Islet of Langerhans (tissue), 1 donor: ENCODE data around the gene BNC2.
"Not testable (repeated sequence)": the region's sequence is repeated elsewhere in the genome, so short reads cannot be mapped to it uniquely, and the experiment has no call there.

Experiments
- FAIRE-seq: peaks from one replicate; lab custom pipeline; 2011; peaks lifted over from hg19 to GRCh38; lab: Jason Lieb, UNC

The BNC2 gene

DNA sequence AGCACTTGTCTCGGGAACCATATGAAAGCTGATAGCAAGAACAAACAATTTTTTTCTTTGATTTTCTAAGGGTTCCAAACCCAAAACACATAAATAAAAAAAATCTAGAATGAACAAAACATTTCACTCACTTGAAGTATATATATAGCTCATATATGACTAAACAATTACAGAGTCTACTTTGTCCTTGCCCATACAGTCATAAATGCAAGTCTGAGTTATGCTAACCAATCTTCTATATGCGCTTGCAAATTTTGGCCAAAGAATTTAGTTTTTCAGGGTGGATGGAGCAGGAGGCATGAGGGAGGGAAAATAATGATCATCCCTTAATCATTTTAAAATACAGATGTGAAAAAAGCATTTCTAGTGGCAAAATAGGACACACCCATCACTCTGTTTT lies 370.1 kb downstream of the BNC2 start:
- FAIRE-seq, result no peak

DNA sequence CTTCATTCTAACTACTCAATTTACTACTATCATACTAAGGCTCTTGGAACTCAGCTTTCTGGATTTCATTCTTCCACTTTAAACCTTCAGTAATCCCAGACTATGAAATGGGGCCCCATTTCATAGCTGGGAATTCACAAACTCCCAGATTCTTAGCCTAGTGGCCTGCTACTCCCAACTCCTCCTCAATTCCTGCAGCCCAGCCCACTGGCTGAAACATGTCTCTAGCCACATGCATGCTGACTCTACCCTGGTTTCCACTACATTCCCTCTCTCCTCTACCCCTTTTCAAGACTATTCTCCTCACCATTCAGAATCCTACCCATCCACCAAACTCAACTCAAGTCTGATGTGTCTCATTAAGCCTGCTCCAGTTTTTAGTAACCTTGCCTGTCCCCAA lies 370.6 kb downstream of the BNC2 start:
- no peak for FAIRE-seq

- FAIRE-seq, result no peak
Measured at GRCh38 chr9:16496908-16497307, 373.6 kb downstream of the BNC2 start.

DNA sequence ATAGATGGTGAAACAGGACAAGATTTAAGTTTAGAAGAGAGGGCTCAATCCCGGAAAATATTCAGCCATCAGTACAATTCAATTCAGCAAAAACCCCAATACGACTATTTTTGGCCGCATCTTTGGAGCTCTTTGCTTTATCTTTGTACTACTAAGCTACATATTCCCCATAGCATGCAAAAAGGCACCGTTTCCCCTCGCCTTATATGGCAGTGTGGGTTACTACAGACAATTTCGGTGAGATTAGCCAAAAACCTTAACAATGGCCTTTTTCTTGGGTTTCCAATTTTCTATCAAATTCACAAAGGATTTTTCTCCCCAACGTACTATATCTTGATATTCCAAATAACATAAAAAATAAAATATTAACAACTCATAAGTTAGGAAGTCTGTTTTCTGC lies 382.6 kb downstream of the BNC2 start:
- no peak for FAIRE-seq

DNA sequence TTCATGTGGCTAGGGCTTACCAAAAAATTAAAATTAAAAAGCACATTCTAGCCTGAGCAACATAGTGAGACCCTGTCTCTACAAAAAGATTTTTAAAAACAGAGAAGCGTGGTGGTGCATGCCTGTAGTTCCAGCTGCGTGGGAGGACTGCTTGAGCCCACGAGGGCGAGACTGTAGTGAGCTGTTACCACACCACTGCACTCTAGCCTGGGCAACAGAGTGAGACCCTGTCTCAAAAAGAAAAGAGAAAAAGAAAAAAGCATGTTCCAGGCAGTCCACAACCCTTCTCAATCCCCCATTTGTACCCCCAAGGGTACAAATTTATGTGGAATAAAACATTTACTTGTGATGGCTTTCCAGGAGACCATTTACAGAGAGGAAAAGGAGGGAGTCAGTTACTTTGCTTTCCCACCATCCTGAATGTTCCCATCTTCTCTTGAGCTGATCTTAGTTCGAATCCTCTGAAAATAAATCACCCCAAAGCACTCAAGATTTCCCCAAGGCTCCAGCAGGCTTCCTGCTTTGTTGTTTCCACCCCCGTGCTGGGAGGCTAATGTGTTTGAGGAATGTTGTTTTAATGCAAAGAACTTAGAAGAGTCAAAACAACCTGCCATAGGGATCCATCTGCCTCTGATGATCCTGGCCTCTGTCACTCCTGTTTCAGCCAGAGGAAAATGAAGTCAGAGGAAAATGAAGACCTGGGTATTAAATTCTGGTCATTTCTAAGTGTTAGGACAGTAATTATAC lies 384.7 kb downstream of the BNC2 start:
- no peak for FAIRE-seq

DNA sequence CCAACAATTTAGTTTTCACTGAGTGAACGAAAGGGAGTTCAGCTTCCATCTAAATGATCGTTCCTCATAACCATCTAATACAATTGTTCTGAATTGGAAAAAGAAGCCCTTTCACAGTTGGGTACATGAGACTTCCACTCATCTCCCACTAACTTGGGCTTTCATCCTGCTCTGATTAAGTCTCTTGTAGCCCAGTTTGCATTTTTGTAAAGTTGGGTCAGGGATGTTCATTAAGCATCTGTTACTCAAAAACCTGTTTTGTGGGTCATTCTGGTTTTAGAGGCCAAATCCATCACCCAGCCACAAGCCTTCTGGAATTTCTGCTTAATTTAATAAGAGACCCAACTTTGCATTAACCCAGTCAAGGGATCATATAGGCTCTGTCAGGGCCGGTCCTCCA lies 385.3 kb downstream of the BNC2 start:
- no peak for FAIRE-seq

GRCh38 chr9:16484744-16485143 lies 385.7 kb downstream of the BNC2 start:
- FAIRE-seq, result no peak

GRCh38 chr9:16484180-16484579 lies 386.3 kb downstream of the BNC2 start:
- FAIRE-seq, result no peak

DNA sequence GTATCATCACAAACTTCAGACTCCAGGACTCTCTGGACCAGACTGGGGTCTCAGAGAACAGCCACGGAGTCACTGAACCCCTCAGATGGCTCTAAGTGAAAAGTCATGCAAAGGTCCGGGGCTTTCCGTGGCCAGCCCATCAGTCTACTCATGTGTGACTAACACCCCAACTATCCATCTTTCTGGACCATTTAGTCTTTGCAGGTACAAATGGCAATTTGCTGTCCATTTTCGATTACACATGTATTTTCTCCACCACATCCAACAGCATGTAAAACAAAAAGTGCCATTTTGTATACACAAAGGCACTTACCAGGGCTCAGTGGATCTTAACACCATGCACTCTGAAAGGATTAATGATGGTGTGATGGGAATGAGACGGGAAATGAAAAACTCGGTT lies 387.7 kb downstream of the BNC2 start:
- FAIRE-seq, result no peak

DNA sequence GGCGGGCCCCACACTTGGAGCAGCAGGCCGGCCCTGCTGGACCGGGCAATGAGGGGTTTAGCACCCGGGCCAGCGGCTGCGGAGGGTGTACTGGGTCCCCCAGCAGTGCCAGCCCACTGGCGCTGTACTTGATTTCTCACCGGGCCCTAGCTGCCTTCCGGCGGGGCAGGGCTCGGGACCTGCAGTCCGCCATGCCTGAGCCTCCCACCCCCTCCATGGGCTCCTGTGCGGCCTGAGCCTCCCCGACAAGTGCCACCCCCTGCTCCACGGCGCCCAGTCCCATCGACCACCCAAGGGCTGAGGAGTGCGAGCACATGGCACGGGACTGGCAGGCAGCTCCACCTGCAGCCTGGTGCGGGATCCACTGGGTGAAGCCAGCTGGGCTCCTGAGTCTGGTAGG lies 389.9 kb downstream of the BNC2 start:
- not testable (repeated sequence) for FAIRE-seq

- no peak for FAIRE-seq
Measured at GRCh38 chr9:16475996-16476395, 394.5 kb downstream of the BNC2 start.

- FAIRE-seq, result no peak
Measured at GRCh38 chr9:16475257-16475656, 395.2 kb downstream of the BNC2 start.

DNA sequence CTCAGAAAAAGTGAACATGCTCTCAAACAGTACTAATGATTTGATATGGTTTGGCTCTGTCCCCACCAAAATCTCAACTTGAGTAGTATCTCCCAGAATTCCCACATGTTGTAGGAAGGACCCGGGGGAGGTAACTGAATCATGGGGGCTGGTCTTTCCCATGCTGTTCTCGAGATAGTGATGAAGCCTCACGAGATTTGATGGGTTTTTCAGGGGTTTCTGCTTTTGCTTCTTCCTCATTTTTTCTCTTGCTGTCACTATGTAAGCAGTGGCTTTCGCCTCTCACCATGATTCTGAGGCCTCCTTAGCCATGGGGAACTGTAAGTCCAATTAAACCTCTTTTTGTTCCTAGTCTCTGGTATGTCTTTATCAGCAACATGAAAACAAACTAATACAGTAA lies 401.3 kb downstream of the BNC2 start:
- no peak for FAIRE-seq

- no peak for FAIRE-seq
Measured at GRCh38 chr9:16461851-16462250, 408.6 kb downstream of the BNC2 start.

- FAIRE-seq, result no peak
Measured at GRCh38 chr9:16461137-16461840, 409.2 kb downstream of the BNC2 start.

- FAIRE-seq, result no peak
Measured at GRCh38 chr9:16460696-16461095, 409.8 kb downstream of the BNC2 start.

DNA sequence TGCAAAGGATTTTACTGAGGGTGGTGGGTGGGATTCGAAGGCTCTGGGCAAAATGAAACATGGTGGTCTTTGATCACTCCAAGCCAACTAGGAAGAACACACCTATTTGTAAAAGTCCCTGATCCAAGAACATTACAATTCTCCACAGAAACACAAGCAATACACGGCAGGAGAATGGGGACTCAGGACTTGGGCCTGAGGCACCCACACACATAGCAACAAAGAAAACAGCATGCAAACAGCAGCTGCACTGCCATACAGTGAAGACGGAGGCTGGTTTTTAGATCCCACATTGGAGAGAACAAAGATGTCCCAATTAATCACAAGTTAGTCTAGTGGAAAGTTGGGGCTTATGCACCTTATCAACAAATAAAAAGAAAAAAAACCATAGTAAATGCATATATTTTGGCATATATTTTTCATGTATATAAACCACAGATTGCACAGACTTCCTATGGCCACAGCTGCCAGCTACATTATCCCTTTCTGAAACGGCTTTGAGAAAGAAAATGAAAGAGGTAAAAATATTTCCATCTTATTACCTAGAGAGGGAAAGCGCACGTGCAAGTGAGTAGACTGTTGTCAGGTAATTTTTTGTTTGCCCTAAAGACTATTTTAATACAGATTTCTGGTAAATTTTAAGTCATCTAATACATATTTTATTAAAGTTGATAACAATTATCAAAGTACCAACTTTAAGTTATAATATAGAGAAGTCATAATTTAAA lies 410.9 kb downstream of the BNC2 start:
- no peak for FAIRE-seq

GRCh38 chr9:16458696-16459420 lies 411.6 kb downstream of the BNC2 start:
- no peak for FAIRE-seq

DNA sequence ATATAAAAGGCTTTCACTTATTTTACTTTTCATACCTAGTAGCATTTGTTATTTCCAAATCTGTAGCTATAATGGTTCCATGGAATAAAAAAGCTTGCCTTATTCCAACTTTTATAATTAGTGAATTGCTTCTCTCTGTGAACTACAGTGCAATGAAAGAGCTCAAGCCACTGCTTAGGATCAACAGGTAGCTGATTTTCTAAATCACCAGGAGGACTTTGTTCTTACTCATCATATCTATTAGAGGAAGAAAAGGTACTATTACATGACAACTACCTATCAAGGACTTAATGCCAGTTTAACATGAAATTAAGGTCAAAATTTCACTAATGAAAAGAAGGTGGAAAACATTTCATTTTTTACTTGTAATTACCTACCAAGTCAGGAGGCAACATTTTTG lies 414.6 kb downstream of the BNC2 start:
- FAIRE-seq, result no peak

DNA sequence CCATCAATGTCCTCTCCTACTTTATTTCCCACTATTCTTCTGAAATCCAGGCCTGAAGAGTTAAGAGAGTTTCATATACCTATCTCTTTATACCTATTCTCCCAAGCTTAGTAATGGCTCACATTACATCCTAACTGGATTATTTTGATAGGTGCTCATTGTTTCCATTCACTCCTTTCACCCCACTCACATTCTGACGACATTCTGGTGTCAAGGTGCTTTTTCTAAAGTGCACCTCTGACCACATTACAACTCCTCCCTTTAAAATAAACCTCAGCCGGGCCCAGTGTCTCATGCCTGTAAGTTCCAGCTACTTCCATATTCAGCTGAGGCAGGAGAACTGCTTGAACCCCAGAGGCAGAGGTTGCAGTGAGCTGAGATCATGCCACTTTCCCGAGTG lies 417.1 kb downstream of the BNC2 start:
- FAIRE-seq, result no peak

DNA sequence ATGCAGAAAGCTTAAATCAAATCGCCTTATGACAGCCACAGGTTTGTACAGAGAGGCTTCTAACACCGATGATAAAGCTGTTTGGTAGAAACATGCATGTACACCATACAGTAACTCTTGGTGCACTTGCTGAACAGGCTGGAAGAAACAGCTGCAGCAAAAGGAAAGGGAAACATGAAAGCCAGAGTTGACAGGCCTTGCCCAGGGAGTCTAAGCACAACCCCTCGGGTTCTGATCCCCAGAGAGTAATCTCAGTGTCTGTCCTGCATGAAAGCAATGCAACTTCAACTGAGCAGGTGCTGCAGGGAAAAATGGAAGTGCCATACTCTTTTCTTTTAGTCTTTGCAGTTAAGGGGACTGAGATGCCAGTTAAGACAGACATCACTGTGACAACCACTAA lies 419.9 kb downstream of the BNC2 start:
- no peak for FAIRE-seq

GRCh38 chr9:16450043-16450442 lies 420.4 kb downstream of the BNC2 start:
- FAIRE-seq, result no peak
